Activated gamma-delta T cell (primary cell): ENCODE measurements around the gene ADRM1.

ENCODE experiments used
- DNase-seq: peaks from one replicate; lab custom pipeline; 2025; lab: John Stamatoyannopoulos, UW

ADRM1 gene

GRCh38 chr20:62281161-62281933 lies 21.4 kb upstream of the ADRM1 start:
- no peak for DNase-seq

GRCh38 chr20:62282103-62282502 lies 20.7 kb upstream of the ADRM1 start:
- DNase-seq: no peak

GRCh38 chr20:62282877-62283503 lies 19.8 kb upstream of the ADRM1 start:
- DNase-seq: no peak

GRCh38 chr20:62284448-62284847 lies 18.3 kb upstream of the ADRM1 start:
- DNase-seq: no peak

- no peak for DNase-seq
Measured at GRCh38 chr20:62285151-62285550, 17.6 kb upstream of the ADRM1 start.

GRCh38 chr20:62285722-62286121 lies 17.1 kb upstream of the ADRM1 start:
- no peak for DNase-seq

GRCh38 chr20:62286493-62287064 lies 16.2 kb upstream of the ADRM1 start:
- DNase-seq: no peak

- DNase-seq: no peak
Measured at GRCh38 chr20:62287129-62287528, 15.7 kb upstream of the ADRM1 start.

GRCh38 chr20:62287759-62288534 lies 14.8 kb upstream of the ADRM1 start:
- no peak for DNase-seq

GRCh38 chr20:62288535-62289105 lies 14.2 kb upstream of the ADRM1 start:
- no peak for DNase-seq

GRCh38 chr20:62289131-62289530 lies 13.7 kb upstream of the ADRM1 start:
- DNase-seq: no peak

- no peak for DNase-seq
Measured at GRCh38 chr20:62289898-62290297, 12.9 kb upstream of the ADRM1 start.

GRCh38 chr20:62291251-62292066 lies 11.3 kb upstream of the ADRM1 start:
- no peak for DNase-seq

- no peak for DNase-seq
Measured at GRCh38 chr20:62292108-62292507, 10.7 kb upstream of the ADRM1 start.

GRCh38 chr20:62293111-62293784 lies 9.5 kb upstream of the ADRM1 start:
- DNase-seq: no peak

- DNase-seq: no peak
Measured at GRCh38 chr20:62293946-62294345, 8.9 kb upstream of the ADRM1 start.

- DNase-seq: no peak
Measured at GRCh38 chr20:62294516-62294915, 8.3 kb upstream of the ADRM1 start.

GRCh38 chr20:62296724-62297448 lies 5.9 kb upstream of the ADRM1 start:
- DNase-seq: no peak

GRCh38 chr20:62297449-62298227 lies 5.2 kb upstream of the ADRM1 start:
- DNase-seq: no peak
